ENCODE results near the gene TRNP1.
"Not testable (repeated sequence)": the region's sequence is repeated elsewhere in the genome, so short reads cannot be mapped to it uniquely, and the experiment has no call there.

The TRNP1 gene

GRCh38 chr1:26986658-26987057, 6.8 kb upstream of the TRNP1 start:
- H3K4me3 ChIP-seq (ENCODE audit: low read length) = no peak overlapping the region
- no peak for TF ChIP-seq CTCF (conservative IDR thresholded peaks at IDR 0.05; ENCODE audit: low read length)
- no peak for DNase-seq (ENCODE audit: low read depth)

GRCh38 chr1:26989403-26990109, 3.9 kb upstream of the TRNP1 start:
- not testable (repeated sequence) for H3K4me3 ChIP-seq (ENCODE audit: low read length); DNase-seq (ENCODE audit: low read depth)

- no peak; the same call in 1 of the 2 replicates for TF ChIP-seq CTCF (conservative IDR thresholded peaks at IDR 0.05; ENCODE audit: low read length)
- DNase-seq (ENCODE audit: low read depth) = peak; percentile 64
- H3K4me3 ChIP-seq (ENCODE audit: low read length) = no peak overlapping the region
Observed at GRCh38 chr1:26991310-26992116, 2.0 kb upstream of the TRNP1 start.

GRCh38 chr1:26994020-26994786, 711 bp downstream of the TRNP1 start:
- peak overlapping the region; percentile 81 for H3K4me3 ChIP-seq (ENCODE audit: low read length)
- no peak for DNase-seq (ENCODE audit: low read depth)
- TF ChIP-seq CTCF (conservative IDR thresholded peaks at IDR 0.05; ENCODE audit: low read length) = no peak

GRCh38 chr1:26994787-26995517, 1.5 kb downstream of the TRNP1 start:
- no peak for TF ChIP-seq CTCF (conservative IDR thresholded peaks at IDR 0.05; ENCODE audit: low read length)
- H3K4me3 ChIP-seq (ENCODE audit: low read length) = peak overlapping the region; percentile 81
- DNase-seq (ENCODE audit: low read depth) = no peak

GRCh38 chr1:26996024-26996423, 2.5 kb downstream of the TRNP1 start:
- H3K4me3 ChIP-seq (ENCODE audit: low read length) = peak overlapping the region; percentile 81
- DNase-seq (ENCODE audit: low read depth) = peak; percentile 78
- no peak for TF ChIP-seq CTCF (conservative IDR thresholded peaks at IDR 0.05; ENCODE audit: low read length)

- no peak for TF ChIP-seq CTCF (conservative IDR thresholded peaks at IDR 0.05; ENCODE audit: low read length)
- H3K4me3 ChIP-seq (ENCODE audit: low read length) = peak overlapping the region; percentile 81
- no peak for DNase-seq (ENCODE audit: low read depth)
Observed at GRCh38 chr1:26996665-26997064, 3.2 kb downstream of the TRNP1 start.

All from AG10803 (cell line).